Right lobe of liver (tissue), 6 donors: Measurements from ENCODE around the gene NRCAM. TPM values are rescaled to one million over a fixed set of nuclear protein-coding genes. Genes with fewer than 3 reads are reported as not detected.

Source experiments
- ATAC-seq, 4 donors: fragments of 200-7000 bp; cut with Tn5 transposase; one replicate each; pipeline ENCODE4 v1.9.1; 2020; ENCODE audit warnings: mild to moderate bottlenecking in 4 of 4, moderate library complexity in 4 of 4
- DNase-seq, 3 donors: peaks; one replicate each; pipeline ENCODE4 v3.0.0-alpha.2; 2020
- H3K27ac ChIP-seq, 3 donors: fragments of 200-600 bp; one replicate each; pipeline ENCODE4 v1.8.0; 2022
- H3K27me3 ChIP-seq, 2 donors: fragments of 200-600 bp; one replicate each; pipeline ENCODE4 v1.8.0; 2022
- H3K36me3 ChIP-seq, 4 donors: fragments of 200-600 bp; sonication (generic) in 1 of 4; one replicate each; pipeline versions ENCODE4 v1.5.1 to v1.8.0; 2017 to 2022; ENCODE audit warnings: control low read depth in 1 of 4
- H3K4me1 ChIP-seq, 4 donors: fragments of 200-600 bp; sonication (generic) in 1 of 4; one replicate each; pipeline versions ENCODE4 v1.5.1 to v1.8.0; 2017 to 2022; ENCODE audit warnings: control low read depth in 1 of 4
- H3K4me3 ChIP-seq, 3 donors: fragments of 200-600 bp; one replicate each; pipeline ENCODE4 v1.8.0; 2022
- H3K9me3 ChIP-seq, 4 donors: fragments of 200-600 bp; sonication (generic) in 1 of 4; one replicate each; pipeline versions ENCODE4 v1.5.1 to v1.8.0; 2017 to 2022; ENCODE audit warnings: control low read depth in 1 of 4
- POLR2A ChIP-seq: fragments of 450-650 bp; IDR thresholded peaks from one replicate; pipeline ENCODE4 v1.6.1; 2017; ENCODE audit warnings: antibody characterized with exemption, mild to moderate bottlenecking
- WGBS: methylation state at CpG from one replicate; pipeline ENCODE4 v1.1.6; 2018; ENCODE audit warnings: low coverage, low lambda C conversion rate; ENCODE audit not compliant: insufficient coverage; ENCODE audit errors: missing lambda C conversion rate; 5-methylcytosine and 5-hydroxymethylcytosine counted together
- intact Hi-C, 2 donors: fragments of 100-400 bp; cut with DNase I; formaldehyde crosslinking; loops; one replicate each; pipeline versions ENCODE4 v1.11.2 to v1.14.1; 2022
- total RNA-seq, 6 experiments: library from RNA; depleted of rRNA in 2 of 6; stranded (reverse); fragments of >200 nt in 2 of 6; fragmentation: NEBNext Ultra II Directional in 3 of 6; extraction: Animal tissue kit (Norgen Biotek cat#: 25700) in 3 of 6; gene quantifications; one replicate each; pipeline versions ENCODE4 v1.1.0 to v1.2.4, GENCODE V29; 2016 to 2023
- TF ChIP-seq, protein P1 (sequence below), 4 donors: fragments of 200-600 bp in 3 of 4; fragments of 450-650 bp in 1 of 4; IDR thresholded peaks; one replicate each; pipeline versions ENCODE4 v1.5.1 to v1.8.0; 2016 to 2022; ENCODE audit warnings: antibody characterized with exemption in 4 of 4, mild to moderate bottlenecking in 2 of 4
- donor health status: DM: no; HTN: yes; CAD: no.
- donor health status: DM: no; HTN: no; CAD: no.
- donor health status: DM: no; HTN: no; CAD: no.
- donor health status: DM: no; HTN: yes; CAD: no.
- donor health status: DM: no; HTN: yes; CAD: no.

The NRCAM gene
- total RNA-seq, 6 experiments from 2014 or later: 0.16 to 1.9 (median 0.27) TPM

DNA sequence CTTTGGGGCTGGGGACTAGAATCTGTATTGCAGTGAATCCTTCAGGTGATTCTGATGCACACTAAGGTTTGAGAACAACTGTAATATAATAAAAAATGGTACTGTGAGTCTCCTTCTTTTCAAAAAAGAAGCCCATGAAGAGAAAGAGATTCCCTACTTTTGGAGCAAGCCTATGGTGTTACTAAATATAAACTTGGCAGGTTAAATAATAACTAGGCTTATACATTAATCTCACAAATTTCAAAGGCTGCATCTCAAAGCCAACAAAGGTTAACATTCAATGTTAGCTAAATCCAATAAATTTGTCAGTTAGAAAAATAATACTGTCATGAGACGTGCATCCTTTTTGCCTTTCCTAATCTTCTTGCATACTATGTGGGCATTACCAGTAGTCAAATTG lies 166.4 kb downstream of the NRCAM start:
- Histone ChIP-seq H3K9me3 (no peaks in the 10 kb centered on the region), H3K36me3 (no peaks in the 10 kb centered on the region), H3K27me3 (no peaks in the 10 kb centered on the region), H3K4me1 (no peaks in the 10 kb centered on the region), H3K4me3 (no peak overlapping the region), H3K27ac (no peak overlapping the region)
- TF ChIP-seq, protein P1, sequence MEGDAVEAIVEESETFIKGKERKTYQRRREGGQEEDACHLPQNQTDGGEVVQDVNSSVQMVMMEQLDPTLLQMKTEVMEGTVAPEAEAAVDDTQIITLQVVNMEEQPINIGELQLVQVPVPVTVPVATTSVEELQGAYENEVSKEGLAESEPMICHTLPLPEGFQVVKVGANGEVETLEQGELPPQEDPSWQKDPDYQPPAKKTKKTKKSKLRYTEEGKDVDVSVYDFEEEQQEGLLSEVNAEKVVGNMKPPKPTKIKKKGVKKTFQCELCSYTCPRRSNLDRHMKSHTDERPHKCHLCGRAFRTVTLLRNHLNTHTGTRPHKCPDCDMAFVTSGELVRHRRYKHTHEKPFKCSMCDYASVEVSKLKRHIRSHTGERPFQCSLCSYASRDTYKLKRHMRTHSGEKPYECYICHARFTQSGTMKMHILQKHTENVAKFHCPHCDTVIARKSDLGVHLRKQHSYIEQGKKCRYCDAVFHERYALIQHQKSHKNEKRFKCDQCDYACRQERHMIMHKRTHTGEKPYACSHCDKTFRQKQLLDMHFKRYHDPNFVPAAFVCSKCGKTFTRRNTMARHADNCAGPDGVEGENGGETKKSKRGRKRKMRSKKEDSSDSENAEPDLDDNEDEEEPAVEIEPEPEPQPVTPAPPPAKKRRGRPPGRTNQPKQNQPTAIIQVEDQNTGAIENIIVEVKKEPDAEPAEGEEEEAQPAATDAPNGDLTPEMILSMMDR (IDR thresholded peaks at IDR 0.05): no peak
- no peak for TF ChIP-seq POLR2A
- 25% methylated on average over 1 of the region's 1 CpG for WGBS
- ATAC-seq (no peak), DNase-seq (no peak)
- intact Hi-C loops: no loop called here

DNA sequence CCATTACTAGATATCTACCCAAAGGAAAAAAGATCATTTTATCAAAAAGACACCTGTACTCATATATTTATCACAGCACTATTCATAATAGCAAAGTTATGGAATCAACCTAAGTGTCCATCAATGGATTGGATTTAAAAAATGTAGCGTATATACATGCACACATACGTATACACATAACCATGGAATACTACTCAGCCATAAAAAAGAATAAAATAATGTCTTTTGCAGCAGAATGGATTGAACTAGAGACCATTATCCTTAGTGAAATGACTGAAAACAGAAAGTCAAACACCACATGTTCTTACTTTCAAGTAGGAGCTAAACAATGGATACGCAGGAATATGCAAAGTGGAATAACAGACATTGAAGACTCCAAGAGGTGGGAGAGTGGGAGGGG lies 168.4 kb downstream of the NRCAM start:
- 64% methylated on average over 3 of the region's 3 CpGs for WGBS
- ATAC-seq (no peak), DNase-seq (no peak)
- Histone ChIP-seq H3K4me1 (no peaks in the 10 kb centered on the region), H3K27me3 (no peaks in the 10 kb centered on the region), H3K27ac (no peak overlapping the region), H3K9me3 (no peaks in the 10 kb centered on the region), H3K36me3 (no peaks in the 10 kb centered on the region), H3K4me3 (no peak overlapping the region)
- intact Hi-C loops: no loop called here
- TF ChIP-seq POLR2A: no peak
- TF ChIP-seq, protein P1 (IDR thresholded peaks at IDR 0.05): no peak

DNA sequence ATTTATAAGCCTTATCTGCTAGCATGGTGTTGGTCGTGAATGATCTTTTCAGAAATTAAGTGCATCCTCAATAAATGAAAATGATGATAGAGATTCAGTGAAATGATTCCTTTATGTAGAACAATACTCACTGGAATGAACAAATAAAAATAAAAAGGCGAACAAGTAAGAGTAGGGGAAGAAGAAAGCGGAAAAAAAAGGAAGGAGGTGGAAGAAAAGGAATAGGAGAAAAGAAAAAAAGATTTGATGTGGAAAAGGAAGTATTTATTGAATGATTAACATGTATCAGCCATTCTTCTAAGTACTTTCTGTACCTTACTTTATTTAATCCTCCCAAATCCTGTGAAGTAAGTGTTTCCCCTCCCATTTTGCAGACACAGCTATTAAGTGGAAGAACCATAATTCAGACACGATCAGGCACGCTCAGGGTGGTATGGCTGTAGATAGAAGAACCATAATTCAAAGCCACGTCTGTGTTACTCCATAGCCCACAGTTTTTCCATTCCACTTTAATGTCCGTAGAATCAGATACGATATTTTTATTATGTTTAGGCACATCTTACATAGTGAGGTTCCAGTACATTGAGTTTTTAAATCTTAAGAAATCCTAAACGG lies 169.8 kb downstream of the NRCAM start:
- Histone ChIP-seq H3K36me3 (no peaks in the 10 kb centered on the region), H3K4me1 (no peaks in the 10 kb centered on the region), H3K4me3 (no peak overlapping the region), H3K27me3 (no peaks in the 10 kb centered on the region), H3K9me3 (no peaks in the 10 kb centered on the region), H3K27ac (no peak overlapping the region)
- ATAC-seq (no peak), DNase-seq (no peak)
- TF ChIP-seq, protein P1 (IDR thresholded peaks at IDR 0.05): no peak
- no peak for TF ChIP-seq POLR2A
- 77% methylated on average over 9 of the region's 9 CpGs for WGBS
- intact Hi-C loops: no loop called here

DNA sequence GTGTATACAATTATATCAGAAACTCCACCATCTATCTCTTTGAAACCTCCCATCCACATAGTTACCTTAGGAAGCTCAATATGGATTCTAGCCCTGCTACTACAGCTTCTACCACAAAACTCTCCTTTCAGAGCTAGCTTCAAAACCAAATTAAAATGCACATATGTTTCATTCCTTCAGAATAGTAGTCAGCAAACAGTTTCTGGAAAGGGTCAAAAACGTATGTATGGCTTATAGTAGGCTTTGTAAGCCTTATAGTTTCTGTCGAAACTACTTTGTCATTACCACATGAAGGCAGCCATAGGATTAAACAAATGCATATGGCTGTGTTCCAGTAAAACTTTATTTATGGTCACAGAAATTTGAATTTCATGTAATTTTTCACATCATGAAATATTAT lies 170.5 kb downstream of the NRCAM start:
- intact Hi-C loops: no loop called here
- DNase-seq (no peak), ATAC-seq (no peak)
- Histone ChIP-seq H3K36me3 (no peaks in the 10 kb centered on the region), H3K9me3 (no peaks in the 10 kb centered on the region), H3K27ac (no peak overlapping the region), H3K4me3 (no peak overlapping the region), H3K4me1 (no peaks in the 10 kb centered on the region), H3K27me3 (no peaks in the 10 kb centered on the region)
- 53% methylated on average over 2 of the region's 2 CpGs for WGBS
- TF ChIP-seq POLR2A: no peak
- TF ChIP-seq, protein P1 (IDR thresholded peaks at IDR 0.05): no peak

DNA sequence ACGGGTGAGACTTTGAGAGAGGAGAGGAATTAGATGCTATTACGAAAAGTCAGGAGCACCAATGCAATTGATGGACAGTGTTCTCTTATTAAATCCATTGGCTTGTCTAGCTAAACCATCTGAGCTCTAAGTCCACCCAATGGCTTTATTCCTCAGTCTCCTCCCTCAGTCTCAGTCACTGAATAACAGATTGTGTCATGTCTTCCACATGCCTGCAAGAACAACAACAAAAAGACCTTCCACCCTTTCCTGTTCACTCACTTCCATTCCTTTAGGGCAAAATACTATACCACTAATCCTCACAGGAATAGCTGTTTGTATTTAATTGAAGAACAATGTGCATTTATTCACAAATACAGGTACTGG lies 171.2 kb downstream of the NRCAM start:
- WGBS: 40% methylated on average over 1 of the region's 2 CpGs
- H3K27me3 ChIP-seq: no peaks in the 10 kb centered on the region
- no peaks in the 10 kb centered on the region for H3K4me1 ChIP-seq
- no peak overlapping the region for H3K27ac ChIP-seq
- TF ChIP-seq POLR2A: no peak
- TF ChIP-seq, protein P1 (IDR thresholded peaks at IDR 0.05): no peak
- DNase-seq (no peak), ATAC-seq (no peak)
- no peaks in the 10 kb centered on the region for H3K9me3 ChIP-seq
- intact Hi-C loops: no loop called here
- H3K4me3 ChIP-seq: no peak overlapping the region
- H3K36me3 ChIP-seq: no peaks in the 10 kb centered on the region
